GM18517 (cell line): ENCODE results near the gene EPB41L1.

Source experiments
- ATAC-seq: cut with Tn5 transposase; IDR thresholded peaks from one replicate; pipeline ENCODE4 v1.9.1; 2021; ENCODE audit warnings: mild to moderate bottlenecking, moderate library complexity; ENCODE audit not compliant: unreplicated experiment

EPB41L1 gene

GRCh38 chr20:36275441-36276189 lies 121.1 kb downstream of the EPB41L1 start:
- ATAC-seq, result no peak

GRCh38 chr20:36277546-36277945 lies 123.0 kb downstream of the EPB41L1 start:
- no peak for ATAC-seq

GRCh38 chr20:36279362-36279761 lies 124.8 kb downstream of the EPB41L1 start:
- ATAC-seq, result no peak

GRCh38 chr20:36279776-36280175 lies 125.2 kb downstream of the EPB41L1 start:
- no peak for ATAC-seq

GRCh38 chr20:36281785-36282380 lies 127.3 kb downstream of the EPB41L1 start:
- ATAC-seq, result no peak
